ENCODE results near the gene LPAR2. TPM values are rescaled to one million over a fixed set of nuclear protein-coding genes. Genes with fewer than 3 reads are reported as not detected.

LPAR2 gene
- polyA plus RNA-seq, 2 of the 4 experiments (the other 2 are of a cell fraction), result 1.5 to 3.8 TPM

DNA sequence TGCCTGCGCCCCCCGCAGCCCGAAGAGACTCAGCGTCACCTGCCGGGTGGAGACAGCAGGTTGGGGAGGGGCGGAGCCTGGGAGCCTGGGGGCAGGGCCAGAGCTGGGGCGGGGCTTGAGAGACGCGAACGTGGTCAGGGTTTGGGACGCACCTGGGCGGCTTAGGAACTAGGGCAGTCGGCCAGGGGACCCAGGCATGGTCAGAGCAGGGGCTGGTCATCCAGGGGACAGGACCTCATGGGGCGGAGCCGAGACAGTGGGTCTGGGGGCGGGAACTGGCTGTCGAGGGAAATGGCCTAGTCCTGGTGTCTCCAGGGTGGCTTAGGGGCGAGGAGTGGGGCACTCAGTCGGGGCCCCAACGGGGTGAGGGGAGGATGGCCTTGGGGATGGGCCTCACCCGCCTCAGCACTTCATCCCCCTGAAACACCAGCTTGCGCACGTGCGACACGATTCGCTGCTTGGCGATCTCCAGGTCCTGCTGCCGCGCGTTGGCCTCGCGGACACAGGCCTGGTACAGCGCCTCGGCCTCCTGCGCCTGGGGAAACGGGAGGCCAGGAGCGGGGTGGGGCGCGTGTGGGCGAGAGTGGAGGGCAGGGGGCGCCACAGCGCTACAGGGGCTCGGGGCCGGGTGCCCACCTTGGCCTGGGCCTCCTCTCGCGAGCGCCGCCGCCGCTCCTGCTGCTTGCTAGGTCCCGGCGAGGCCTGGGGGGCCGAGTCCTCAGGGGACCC, 9.7 kb upstream of the LPAR2 start:
- ChIA-PET CTCF (interaction anchor here (1.2 kb wide), 1 partner anchor 83 kb away, joined by 4 read pairs; no protein-coding TSS in a partner anchor), POLR2A (no interaction called here)
- Histone ChIP-seq H3K4me2 (no peak overlapping the region), H3K4me1 (0 out of 3 replicates have a peak, but pooled peaks cover 3% of the 10 kb centered on the region), H3K9me3 (no peaks in the 10 kb centered on the region), H3K4me3 (no peak overlapping the region), H3K27ac (no peak overlapping the region)
- TF ChIP-seq HEYL (CRISPR knock-in tag; IDR thresholded peaks at IDR 0.05), result no peak
- TF ChIP-seq JUNB (IDR thresholded peaks at IDR 0.05), result no peak
- no peak for TF ChIP-seq RFX5 (IDR thresholded peaks at IDR 0.05)
- TF ChIP-seq CEBPB (IDR thresholded peaks at IDR 0.05), result no peak
- TF ChIP-seq MAZ (IDR thresholded peaks at IDR 0.05; ENCODE audit: borderline replicate concordance, low read depth, low read length), result no peak
- no peak for TF ChIP-seq POLR2AphosphoS2 (conservative IDR thresholded peaks at IDR 0.05; ENCODE audit: low read length)
- no peak for TF ChIP-seq ELK1 (IDR thresholded peaks at IDR 0.05; ENCODE audit: low read depth, low read length)
- TF ChIP-seq, protein P1, sequence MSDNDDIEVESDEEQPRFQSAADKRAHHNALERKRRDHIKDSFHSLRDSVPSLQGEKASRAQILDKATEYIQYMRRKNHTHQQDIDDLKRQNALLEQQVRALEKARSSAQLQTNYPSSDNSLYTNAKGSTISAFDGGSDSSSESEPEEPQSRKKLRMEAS (IDR thresholded peaks at IDR 0.05), result no peak
- no peak for TF ChIP-seq CHD2 (IDR thresholded peaks at IDR 0.05; ENCODE audit: low read length, partially characterized antibody)
- TF ChIP-seq POLR2A (IDR thresholded peaks at IDR 0.05; ENCODE audit: low read length), result no peak
- TF ChIP-seq, protein P2, sequence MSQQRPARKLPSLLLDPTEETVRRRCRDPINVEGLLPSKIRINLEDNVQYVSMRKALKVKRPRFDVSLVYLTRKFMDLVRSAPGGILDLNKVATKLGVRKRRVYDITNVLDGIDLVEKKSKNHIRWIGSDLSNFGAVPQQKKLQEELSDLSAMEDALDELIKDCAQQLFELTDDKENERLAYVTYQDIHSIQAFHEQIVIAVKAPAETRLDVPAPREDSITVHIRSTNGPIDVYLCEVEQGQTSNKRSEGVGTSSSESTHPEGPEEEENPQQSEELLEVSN (IDR thresholded peaks at IDR 0.05; ENCODE audit: borderline replicate concordance, low read depth), result no peak
- no peak for TF ChIP-seq FOXS1 (CRISPR knock-in tag; IDR thresholded peaks at IDR 0.05)
- no peak for TF ChIP-seq TFCP2L1 (CRISPR knock-in tag; IDR thresholded peaks at IDR 0.05)
- TF ChIP-seq PHF8 (IDR thresholded peaks at IDR 0.05; ENCODE audit: borderline replicate concordance, low read depth), result no peak
- TF ChIP-seq EP300 (IDR thresholded peaks at IDR 0.05), result no peak
- FAIRE-seq (no peak), DNase-seq (ENCODE audit: low read depth in 1 of 2, low spot score in 1 of 2) (no peak), ATAC-seq (no peak)
- WGBS (ENCODE audit: missing lambda C conversion rate), result 90% methylated on average over 13 of the region's 53 CpGs

- no peak for ATAC-seq
- Histone ChIP-seq H3K4me1 (no peaks in the 10 kb centered on the region), H3K4me3 (no peak overlapping the region), H3K4me2 (no peak overlapping the region), H3K27ac (no peak overlapping the region), H3K9me3 (no peaks in the 10 kb centered on the region)
- 96% methylated on average over 12 of the region's 27 CpGs for whole genome bisulfite sequencing (ENCODE audit: missing lambda C conversion rate)
- FAIRE-seq, result no peak
- no peak for DNase-seq (ENCODE audit: low read depth in 1 of 2, low spot score in 1 of 2)
- TF ChIP-seq, protein P2 (IDR thresholded peaks at IDR 0.05; ENCODE audit: borderline replicate concordance, low read depth), result no peak
- TF ChIP-seq ZSCAN20 (CRISPR knock-in tag; IDR thresholded peaks at IDR 0.05), result no peak
- no peak for TF ChIP-seq HEYL (CRISPR knock-in tag; IDR thresholded peaks at IDR 0.05)
- TF ChIP-seq PHF8 (IDR thresholded peaks at IDR 0.05; ENCODE audit: borderline replicate concordance, low read depth), result no peak
- TF ChIP-seq ELK1 (IDR thresholded peaks at IDR 0.05; ENCODE audit: low read depth, low read length), result no peak
- ChIA-PET CTCF (no interaction called here), POLR2A (no interaction called here)
Measured at GRCh38 chr19:19637186-19637522, 9.1 kb upstream of the LPAR2 start.

- ChIA-PET POLR2A (no interaction called here), CTCF (no interaction called here)
- Histone ChIP-seq H3K4me2 (no peak overlapping the region), H3K4me3 (no peak overlapping the region), H3K9me3 (no peaks in the 10 kb centered on the region), H3K4me1 (no peaks in the 10 kb centered on the region), H3K27ac (no peak overlapping the region)
- WGBS (ENCODE audit: missing lambda C conversion rate), result 97% methylated on average over 8 of the region's 9 CpGs
- ATAC-seq (no peak), DNase-seq (ENCODE audit: low read depth in 1 of 2, low spot score in 1 of 2) (no peak), FAIRE-seq (no peak)
- TF ChIP-seq HOXB5 (CRISPR knock-in tag; IDR thresholded peaks at IDR 0.05) (no peak), EP300 (IDR thresholded peaks at IDR 0.05) (no peak), JUNB (IDR thresholded peaks at IDR 0.05) (no peak), CBX2 (IDR thresholded peaks at IDR 0.05; ENCODE audit: borderline replicate concordance, low read depth) (no peak), RFX5 (IDR thresholded peaks at IDR 0.05) (no peak), NR3C1 (IDR thresholded peaks at IDR 0.05) (no peak), MAFK (IDR thresholded peaks at IDR 0.05; ENCODE audit: partially characterized antibody) (no peak), JUN (IDR thresholded peaks at IDR 0.05) (no peak), ZC3H11A (IDR thresholded peaks at IDR 0.05) (no peak)
Measured at GRCh38 chr19:19636573-19637185, 8.7 kb upstream of the LPAR2 start.

Data from A549 (cell line).